ENCODE data around the gene GPHA2.

Gene GPHA2

GRCh38 chr11:64960719-64961118 is 25.0 kb upstream of the GPHA2 start:
- H3K27me3 ChIP-seq (ENCODE audit: control insufficient read depth in 5 of 5, insufficient read depth in 4 of 5, low read length in 5 of 5): no peaks in the 10 kb centered on the region
- H3K9me3 ChIP-seq (ENCODE audit: control insufficient read depth in 5 of 5, low read length in 5 of 5): no peaks in the 10 kb centered on the region
- no peak overlapping the region for H3K4me3 ChIP-seq (ENCODE audit: low read depth in 1 of 5, low read length in 5 of 5)
- peaks cover 0 to 4% (median 0%) of the 10 kb centered on the region in 5 donors for H3K4me1 ChIP-seq (ENCODE audit: control insufficient read depth in 5 of 5, insufficient read depth in 5 of 5, low read length in 5 of 5)
- no peaks in the 10 kb centered on the region for H3K36me3 ChIP-seq (ENCODE audit: control insufficient read depth in 5 of 5, insufficient read depth in 5 of 5, low read length in 5 of 5)
- no peak overlapping the region for H3K27ac ChIP-seq (ENCODE audit: low read depth, low read length)
- peak overlapping the region in 1 of 5 donors; percentile 30 for H3K9ac ChIP-seq (ENCODE audit: low read length in 5 of 5)

GRCh38 chr11:64959498-64959897 is 23.8 kb upstream of the GPHA2 start:
- no peak overlapping the region for H3K4me3 ChIP-seq (ENCODE audit: low read depth in 1 of 5, low read length in 5 of 5)
- H3K27me3 ChIP-seq (ENCODE audit: control insufficient read depth in 5 of 5, insufficient read depth in 4 of 5, low read length in 5 of 5): no peaks in the 10 kb centered on the region
- H3K4me1 ChIP-seq (ENCODE audit: control insufficient read depth in 5 of 5, insufficient read depth in 5 of 5, low read length in 5 of 5): peaks cover 0 to 4% (median 0%) of the 10 kb centered on the region in 5 donors
- H3K27ac ChIP-seq (ENCODE audit: low read depth, low read length): no peak overlapping the region
- H3K9ac ChIP-seq (ENCODE audit: low read length in 5 of 5): no peak overlapping the region
- no peaks in the 10 kb centered on the region for H3K9me3 ChIP-seq (ENCODE audit: control insufficient read depth in 5 of 5, low read length in 5 of 5)
- H3K36me3 ChIP-seq (ENCODE audit: control insufficient read depth in 5 of 5, insufficient read depth in 5 of 5, low read length in 5 of 5): no peaks in the 10 kb centered on the region

DNA sequence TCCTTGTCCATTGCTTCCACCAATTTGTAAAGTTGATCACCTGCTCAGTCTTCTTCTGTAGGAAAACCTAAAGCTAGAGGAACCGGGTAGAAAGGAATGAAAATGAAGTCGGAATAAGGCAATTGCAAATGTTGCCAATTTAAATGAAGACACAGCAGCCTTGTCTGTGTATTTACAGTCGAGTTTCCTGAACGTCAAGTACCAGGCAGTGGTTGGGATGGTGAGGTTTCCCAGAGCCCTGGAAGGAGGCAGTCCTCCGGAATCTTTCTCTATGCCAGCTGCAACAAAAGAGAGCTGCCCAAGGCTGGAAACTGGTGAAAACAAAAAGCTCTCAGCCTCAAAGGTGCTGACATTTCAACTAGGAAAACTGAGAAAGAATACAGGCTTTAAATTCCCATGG is 18.5 kb upstream of the GPHA2 start:
- Histone ChIP-seq H3K36me3 (ENCODE audit: control insufficient read depth in 5 of 5, insufficient read depth in 5 of 5, low read length in 5 of 5) (no peaks in the 10 kb centered on the region), H3K4me1 (ENCODE audit: control insufficient read depth in 5 of 5, insufficient read depth in 5 of 5, low read length in 5 of 5) (no peaks in the 10 kb centered on the region), H3K9me3 (ENCODE audit: control insufficient read depth in 5 of 5, low read length in 5 of 5) (no peaks in the 10 kb centered on the region), H3K27me3 (ENCODE audit: control insufficient read depth in 5 of 5, insufficient read depth in 4 of 5, low read length in 5 of 5) (no peaks in the 10 kb centered on the region), H3K4me3 (ENCODE audit: low read depth in 1 of 5, low read length in 5 of 5) (no peak overlapping the region), H3K27ac (ENCODE audit: low read depth, low read length) (no peak overlapping the region), H3K9ac (ENCODE audit: low read length in 5 of 5) (no peak overlapping the region)

DNA sequence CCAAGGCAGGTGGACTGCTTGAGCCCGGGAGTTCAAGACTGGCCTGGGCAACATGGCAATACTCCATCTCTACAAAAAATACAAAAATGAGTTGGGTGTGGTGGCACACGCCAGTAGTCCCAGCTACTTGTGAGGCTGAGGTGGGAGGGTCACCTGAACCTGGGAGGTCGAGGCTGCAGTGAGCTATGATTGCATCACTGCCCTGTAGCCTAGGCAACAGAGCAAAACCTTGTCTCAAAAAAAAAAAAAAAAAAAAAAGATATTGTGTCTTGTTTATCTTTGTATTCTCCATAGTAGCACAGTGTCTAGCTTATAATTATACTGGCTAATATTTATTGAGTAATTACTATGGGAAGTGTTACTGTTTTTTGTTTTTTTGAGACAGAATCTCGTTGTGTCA is 15.8 kb upstream of the GPHA2 start:
- no peak overlapping the region for H3K27ac ChIP-seq (ENCODE audit: low read depth, low read length)
- no peaks in the 10 kb centered on the region for H3K4me1 ChIP-seq (ENCODE audit: control insufficient read depth in 5 of 5, insufficient read depth in 5 of 5, low read length in 5 of 5)
- no peaks in the 10 kb centered on the region for H3K27me3 ChIP-seq (ENCODE audit: control insufficient read depth in 5 of 5, insufficient read depth in 4 of 5, low read length in 5 of 5)
- H3K36me3 ChIP-seq (ENCODE audit: control insufficient read depth in 5 of 5, insufficient read depth in 5 of 5, low read length in 5 of 5): no peaks in the 10 kb centered on the region
- no peak overlapping the region for H3K9ac ChIP-seq (ENCODE audit: low read length in 5 of 5)
- H3K4me3 ChIP-seq (ENCODE audit: low read depth in 1 of 5, low read length in 5 of 5): no peak overlapping the region
- H3K9me3 ChIP-seq (ENCODE audit: control insufficient read depth in 5 of 5, low read length in 5 of 5): no peaks in the 10 kb centered on the region

- Histone ChIP-seq H3K9ac (ENCODE audit: low read length in 5 of 5) (no peak overlapping the region), H3K27me3 (ENCODE audit: control insufficient read depth in 5 of 5, insufficient read depth in 4 of 5, low read length in 5 of 5) (peaks cover 0 to 4% (median 0%) of the 10 kb centered on the region in 5 donors), H3K4me3 (ENCODE audit: low read depth in 1 of 5, low read length in 5 of 5) (no peak overlapping the region), H3K36me3 (ENCODE audit: control insufficient read depth in 5 of 5, insufficient read depth in 5 of 5, low read length in 5 of 5) (no peaks in the 10 kb centered on the region), H3K4me1 (ENCODE audit: control insufficient read depth in 5 of 5, insufficient read depth in 5 of 5, low read length in 5 of 5) (no peaks in the 10 kb centered on the region), H3K27ac (ENCODE audit: low read depth, low read length) (no peak overlapping the region), H3K9me3 (ENCODE audit: control insufficient read depth in 5 of 5, low read length in 5 of 5) (no peaks in the 10 kb centered on the region)
Measured at GRCh38 chr11:64947208-64947814, 11.6 kb upstream of the GPHA2 start.

DNA sequence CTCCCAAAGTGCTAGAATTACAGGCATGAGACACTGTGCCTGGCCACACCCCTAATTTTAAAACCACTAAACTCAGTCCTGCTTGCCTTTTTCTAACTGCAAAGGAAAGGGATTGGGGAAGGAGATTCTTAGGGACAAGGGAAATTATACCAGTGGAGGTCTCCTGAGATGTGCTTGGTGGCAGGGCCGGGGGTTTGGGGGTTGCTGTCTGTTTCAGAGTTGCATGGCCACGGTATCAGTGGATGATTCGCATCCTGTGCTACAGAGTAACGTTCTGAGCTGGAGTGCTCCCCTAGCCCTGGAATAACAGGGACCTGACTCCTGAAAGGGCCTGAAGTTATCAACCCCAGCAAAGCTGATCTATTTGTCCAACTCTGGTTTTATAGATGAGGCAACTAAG is 846 bp upstream of the GPHA2 start:
- no peak overlapping the region for H3K4me3 ChIP-seq (ENCODE audit: low read depth in 1 of 5, low read length in 5 of 5)

GRCh38 chr11:64934682-64935358 is 873 bp downstream of the GPHA2 start:
- H3K27ac ChIP-seq (ENCODE audit: low read depth, low read length): no peak overlapping the region

More for the DNA sequence above, 846 bp upstream of the GPHA2 start:
- Histone ChIP-seq H3K27ac (ENCODE audit: low read depth, low read length) (no peak overlapping the region), H3K27me3 (ENCODE audit: control insufficient read depth in 5 of 5, insufficient read depth in 4 of 5, low read length in 5 of 5) (no peaks in the 10 kb centered on the region), H3K36me3 (ENCODE audit: control insufficient read depth in 5 of 5, insufficient read depth in 5 of 5, low read length in 5 of 5) (peaks cover 0 to 45% (median 37%) of the 10 kb centered on the region in 5 donors), H3K9me3 (ENCODE audit: control insufficient read depth in 5 of 5, low read length in 5 of 5) (no peaks in the 10 kb centered on the region), H3K9ac (ENCODE audit: low read length in 5 of 5) (no peak overlapping the region), H3K4me1 (ENCODE audit: control insufficient read depth in 5 of 5, insufficient read depth in 5 of 5, low read length in 5 of 5) (no peaks in the 10 kb centered on the region)

GRCh38 chr11:64933935-64934681 is 1.6 kb downstream of the GPHA2 start:
- H3K9me3 ChIP-seq (ENCODE audit: control insufficient read depth in 5 of 5, low read length in 5 of 5): no peaks in the 10 kb centered on the region
- no peak overlapping the region for H3K9ac ChIP-seq (ENCODE audit: low read length in 5 of 5)
- no peak overlapping the region for H3K4me3 ChIP-seq (ENCODE audit: low read depth in 1 of 5, low read length in 5 of 5)
- peaks cover 0 to 69% (median 60%) of the 10 kb centered on the region in 5 donors for H3K36me3 ChIP-seq (ENCODE audit: control insufficient read depth in 5 of 5, insufficient read depth in 5 of 5, low read length in 5 of 5)
- no peak overlapping the region for H3K27ac ChIP-seq (ENCODE audit: low read depth, low read length)
- no peaks in the 10 kb centered on the region for H3K4me1 ChIP-seq (ENCODE audit: control insufficient read depth in 5 of 5, insufficient read depth in 5 of 5, low read length in 5 of 5)
- no peaks in the 10 kb centered on the region for H3K27me3 ChIP-seq (ENCODE audit: control insufficient read depth in 5 of 5, insufficient read depth in 4 of 5, low read length in 5 of 5)

More at GRCh38 chr11:64934682-64935358, 873 bp downstream of the GPHA2 start:
- H3K36me3 ChIP-seq (ENCODE audit: control insufficient read depth in 5 of 5, insufficient read depth in 5 of 5, low read length in 5 of 5): peaks cover 0 to 62% (median 54%) of the 10 kb centered on the region in 5 donors
- H3K9ac ChIP-seq (ENCODE audit: low read length in 5 of 5): no peak overlapping the region
- no peaks in the 10 kb centered on the region for H3K9me3 ChIP-seq (ENCODE audit: control insufficient read depth in 5 of 5, low read length in 5 of 5)
- no peaks in the 10 kb centered on the region for H3K27me3 ChIP-seq (ENCODE audit: control insufficient read depth in 5 of 5, insufficient read depth in 4 of 5, low read length in 5 of 5)
- H3K4me1 ChIP-seq (ENCODE audit: control insufficient read depth in 5 of 5, insufficient read depth in 5 of 5, low read length in 5 of 5): no peaks in the 10 kb centered on the region
- no peak overlapping the region for H3K4me3 ChIP-seq (ENCODE audit: low read depth in 1 of 5, low read length in 5 of 5)

DNA sequence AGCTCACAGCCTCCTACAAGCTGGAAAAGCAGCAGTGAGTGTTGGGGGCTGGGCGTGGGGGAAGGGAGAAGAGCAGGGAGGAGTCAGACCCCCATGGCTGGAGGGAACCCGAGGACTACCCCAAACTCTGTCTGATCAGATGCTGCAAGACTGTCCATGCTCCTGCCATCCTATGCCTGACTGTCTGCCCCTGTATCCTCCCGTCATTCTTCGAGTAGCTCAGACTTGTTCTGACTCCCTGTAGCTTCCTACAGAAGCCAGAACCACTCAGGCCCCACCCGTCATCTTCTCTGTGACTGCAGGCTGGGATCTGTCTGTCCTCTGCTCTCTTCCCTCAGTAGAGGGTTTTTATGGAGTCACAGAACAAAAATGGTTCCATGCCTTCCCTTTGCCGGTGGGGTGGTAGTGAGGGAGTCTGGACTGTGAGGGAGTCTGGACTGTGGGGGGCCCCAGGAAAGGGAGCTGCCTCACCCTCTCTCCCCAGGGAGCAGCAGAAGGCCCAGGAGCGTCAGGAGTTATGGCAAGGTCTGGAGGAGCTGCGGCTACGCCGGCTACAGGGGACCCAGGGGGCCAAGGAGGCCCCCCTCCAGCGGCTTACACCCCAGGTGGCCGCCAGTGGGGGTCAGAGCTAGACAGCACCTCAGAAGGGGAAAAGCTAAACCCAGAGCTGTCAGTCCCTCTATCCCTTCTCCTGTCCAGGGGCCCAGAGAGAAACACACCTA is 2.3 kb downstream of the GPHA2 start:
- Histone ChIP-seq H3K4me1 (ENCODE audit: control insufficient read depth in 5 of 5, insufficient read depth in 5 of 5, low read length in 5 of 5) (no peaks in the 10 kb centered on the region), H3K9ac (ENCODE audit: low read length in 5 of 5) (no peak overlapping the region), H3K4me3 (ENCODE audit: low read depth in 1 of 5, low read length in 5 of 5) (no peak overlapping the region), H3K36me3 (ENCODE audit: control insufficient read depth in 5 of 5, insufficient read depth in 5 of 5, low read length in 5 of 5) (peaks cover 0 to 73% (median 64%) of the 10 kb centered on the region in 5 donors), H3K27ac (ENCODE audit: low read depth, low read length) (no peak overlapping the region), H3K9me3 (ENCODE audit: control insufficient read depth in 5 of 5, low read length in 5 of 5) (no peaks in the 10 kb centered on the region), H3K27me3 (ENCODE audit: control insufficient read depth in 5 of 5, insufficient read depth in 4 of 5, low read length in 5 of 5) (no peaks in the 10 kb centered on the region)

Measured in subcutaneous abdominal adipose tissue (tissue), 5 donors.